MCF 10A (cell line): ENCODE results near the gene CACNG7. TPM values are rescaled to one million over a fixed set of nuclear protein-coding genes. Genes with fewer than 3 reads are reported as not detected.

Experiments
- Bru-seq: library from RNA; stranded (reverse); fragments of 400-500 nt; gene quantifications from one replicate; lab custom pipeline; 2021; lab: Mats Ljungman, UMichigan
- BruChase-seq, 2 experiments: library from RNA; stranded (reverse); fragments of 400-500 nt; gene quantifications; one replicate each; lab custom pipeline; 2021; lab: Mats Ljungman, UMichigan
- BruUV-seq: library from RNA; stranded (reverse); fragments of 400-500 nt; replicated peaks from 2 replicates; lab custom pipeline; 2021; lab: Mats Ljungman, UMichigan
- CTCF ChIA-PET: fragments of 300-600 bp; sonication (Branson Sonifier 250); formaldehyde crosslinking; extraction: SDS; loops from one replicate; lab custom pipeline; 2021; ENCODE audit warnings: antibody characterized with exemption, inconsistent platforms; lab: Yijun Ruan, JAX
- POLR2A ChIA-PET: fragments of 300-600, 350-650 bp; sonication (Branson Sonifier 250); formaldehyde crosslinking; extraction: SDS; loops from one replicate; lab custom pipeline; 2020; ENCODE audit warnings: antibody characterized with exemption, inconsistent platforms; lab: Yijun Ruan, JAX
- DNase-seq: peaks from one replicate; pipeline ENCODE4 v3.0.0-alpha.2; 2018; ENCODE audit not compliant: unreplicated experiment
- H3K27ac Mint-ChIP-seq: one replicate; pipeline ENCODE4 v1.8.0; 2022; ENCODE audit warnings: mild to moderate bottlenecking, low read depth, mixed read lengths; ENCODE audit not compliant: unreplicated experiment
- H3K27me3 Mint-ChIP-seq: one replicate; pipeline ENCODE4 v1.8.0; 2022; ENCODE audit warnings: mixed read lengths; ENCODE audit not compliant: insufficient read depth, unreplicated experiment
- H3K36me3 Mint-ChIP-seq: one replicate; pipeline ENCODE4 v1.8.0; 2022; ENCODE audit warnings: mild to moderate bottlenecking, moderate library complexity, mixed read lengths; ENCODE audit not compliant: insufficient read depth, unreplicated experiment
- H3K4me1 Mint-ChIP-seq: one replicate; pipeline ENCODE4 v1.8.0; 2022; ENCODE audit warnings: mixed read lengths; ENCODE audit not compliant: insufficient read depth, unreplicated experiment
- H3K4me3 Mint-ChIP-seq: one replicate; pipeline ENCODE4 v1.8.0; 2022; ENCODE audit warnings: mild to moderate bottlenecking, moderate library complexity, mixed read lengths; ENCODE audit not compliant: unreplicated experiment
- H3K9me3 Mint-ChIP-seq: one replicate; pipeline ENCODE4 v1.8.0; 2022; ENCODE audit warnings: mixed read lengths; ENCODE audit not compliant: unreplicated experiment
- intact Hi-C: fragments of 100-400 bp; cut with micrococcal nuclease; formaldehyde crosslinking; loops from 2 replicates; pipeline ENCODE4 v1.14.1; 2022
- long read RNA-seq: library from polyadenylated mRNA; stranded (forward); transcript quantifications from one replicate; pipeline ENCODE4 v2.0.0, GENCODE V29; 2022
- total RNA-seq: library from RNA; stranded (reverse); gene quantifications from 2 replicates; pipeline ENCODE4 v1.2.3, GENCODE V29; 2022
- TF ChIP-seq, protein P1 (sequence below): fragments of 200-600 bp; IDR thresholded peaks from one replicate; pipeline ENCODE4 v1.8.0; 2022; ENCODE audit warnings: antibody characterized with exemption, mild to moderate bottlenecking; ENCODE audit not compliant: unreplicated experiment

Gene CACNG7, protein sequence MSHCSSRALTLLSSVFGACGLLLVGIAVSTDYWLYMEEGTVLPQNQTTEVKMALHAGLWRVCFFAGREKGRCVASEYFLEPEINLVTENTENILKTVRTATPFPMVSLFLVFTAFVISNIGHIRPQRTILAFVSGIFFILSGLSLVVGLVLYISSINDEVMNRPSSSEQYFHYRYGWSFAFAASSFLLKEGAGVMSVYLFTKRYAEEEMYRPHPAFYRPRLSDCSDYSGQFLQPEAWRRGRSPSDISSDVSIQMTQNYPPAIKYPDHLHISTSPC
- total RNA-seq (not detected in 2 replicates), Bru-seq, nascent RNA (not detected), BruChase-seq, experiment 1, labeled RNA remaining after a 6-hour chase (not detected), BruChase-seq, experiment 2, labeled RNA remaining after a 2-hour chase (percentile 3 among the genes with signal in this experiment)
- long read RNA-seq, result 0 reads

- TF ChIP-seq, protein P1, sequence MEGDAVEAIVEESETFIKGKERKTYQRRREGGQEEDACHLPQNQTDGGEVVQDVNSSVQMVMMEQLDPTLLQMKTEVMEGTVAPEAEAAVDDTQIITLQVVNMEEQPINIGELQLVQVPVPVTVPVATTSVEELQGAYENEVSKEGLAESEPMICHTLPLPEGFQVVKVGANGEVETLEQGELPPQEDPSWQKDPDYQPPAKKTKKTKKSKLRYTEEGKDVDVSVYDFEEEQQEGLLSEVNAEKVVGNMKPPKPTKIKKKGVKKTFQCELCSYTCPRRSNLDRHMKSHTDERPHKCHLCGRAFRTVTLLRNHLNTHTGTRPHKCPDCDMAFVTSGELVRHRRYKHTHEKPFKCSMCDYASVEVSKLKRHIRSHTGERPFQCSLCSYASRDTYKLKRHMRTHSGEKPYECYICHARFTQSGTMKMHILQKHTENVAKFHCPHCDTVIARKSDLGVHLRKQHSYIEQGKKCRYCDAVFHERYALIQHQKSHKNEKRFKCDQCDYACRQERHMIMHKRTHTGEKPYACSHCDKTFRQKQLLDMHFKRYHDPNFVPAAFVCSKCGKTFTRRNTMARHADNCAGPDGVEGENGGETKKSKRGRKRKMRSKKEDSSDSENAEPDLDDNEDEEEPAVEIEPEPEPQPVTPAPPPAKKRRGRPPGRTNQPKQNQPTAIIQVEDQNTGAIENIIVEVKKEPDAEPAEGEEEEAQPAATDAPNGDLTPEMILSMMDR, result no peak
- BruUV-seq, result no TSS peak
- no peak for DNase-seq
- CTCF ChIA-PET, result no interaction called here
- Mint-ChIP-seq H3K36me3 (peaks cover 6% of the 10 kb centered on the region), H3K27ac (no peak within 1 kb of the TSS), H3K9me3 (peaks cover 7% of the 10 kb centered on the region), H3K4me3 (no peak within 1 kb of the TSS), H3K4me1 (peaks cover 7% of the 10 kb centered on the region), H3K27me3 (peaks cover 80% of the 10 kb centered on the region)
- intact Hi-C loops, result loop anchor here (5.0 kb wide), 1 partner anchor 67 kb away; no protein-coding TSS in a partner anchor
- POLR2A ChIA-PET, result no interaction called here
These were observed at the start of gene CACNG7 for GRCh38 chr19:53908935-53909415. Gene CACNG7, plus strand, starts transcription at chr19:53909278. Its CDS starts 3,554 bp downstream, at chr19:53912832.

DNA sequence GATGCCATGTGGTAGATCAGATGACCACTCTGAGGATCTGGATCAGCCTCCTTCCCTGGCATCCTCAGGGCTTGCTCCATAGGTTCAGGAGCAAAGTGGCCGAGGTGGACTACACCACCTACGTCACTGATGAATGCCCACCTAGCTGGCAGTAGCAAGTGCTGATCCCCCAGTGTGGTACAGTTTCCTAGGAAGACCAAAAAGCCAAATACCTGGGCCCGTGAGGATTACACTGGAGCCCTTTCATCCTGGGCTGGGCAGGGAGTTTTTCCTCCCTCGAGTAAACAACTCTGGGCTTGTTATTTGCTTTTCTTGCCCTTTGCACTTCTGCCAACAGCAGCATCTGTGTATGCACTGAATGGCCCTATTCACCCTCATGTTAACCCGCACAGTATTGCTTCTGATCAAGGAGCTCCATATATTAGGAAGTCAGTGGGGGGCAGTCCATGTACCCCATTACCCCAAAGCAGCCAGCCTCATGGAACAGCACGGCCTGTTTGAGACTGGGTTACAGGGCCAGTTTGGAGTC lies 44.7 kb upstream of the CACNG7 start:
- H3K4me1 Mint-ChIP-seq, result peaks cover 14% of the 10 kb centered on the region
- no TSS peak for BruUV-seq
- TF ChIP-seq, protein P1, result no peak
- peaks cover 7% of the 10 kb centered on the region for H3K36me3 Mint-ChIP-seq
- H3K9me3 Mint-ChIP-seq, result no peaks in the 10 kb centered on the region
- H3K4me3 Mint-ChIP-seq, result no peak overlapping the region
- intact Hi-C loops, result loop anchor here (10.0 kb wide), 1 partner anchor 240 kb away; the partner anchor contains the start of genes NDUFA3 and OSCAR
- no peaks in the 10 kb centered on the region for H3K27me3 Mint-ChIP-seq
- CTCF ChIA-PET, result interaction anchor here (1.6 kb wide), 1 partner anchor 11 kb away, joined by 3 read pairs; no protein-coding TSS in a partner anchor
- no peak for DNase-seq
- POLR2A ChIA-PET, result interaction anchor here (1.8 kb wide), 1 partner anchor 12 kb away, joined by 6 read pairs; no protein-coding TSS in a partner anchor
- H3K27ac Mint-ChIP-seq, result no peak overlapping the region

DNA sequence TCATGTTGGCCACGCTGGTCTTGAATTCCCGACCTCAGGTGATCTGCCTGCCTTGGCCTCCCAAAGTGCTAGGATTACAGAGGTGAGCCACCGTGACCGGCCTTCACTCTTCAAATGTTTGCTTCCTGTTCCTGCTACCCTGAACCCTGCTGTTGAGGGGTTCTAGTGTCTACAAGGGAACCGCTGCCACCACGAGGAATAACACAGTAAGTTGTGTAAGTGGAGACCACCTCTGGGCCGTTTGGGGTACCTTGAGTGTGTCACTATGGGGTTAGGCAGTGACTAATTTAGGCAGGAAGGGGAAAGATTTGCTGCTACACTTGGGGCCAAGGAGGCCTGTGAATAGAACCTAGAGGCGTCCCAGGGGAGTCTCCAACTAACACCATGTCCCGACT lies 43.6 kb upstream of the CACNG7 start:
- no peaks in the 10 kb centered on the region for H3K27me3 Mint-ChIP-seq
- peaks cover 7% of the 10 kb centered on the region for H3K36me3 Mint-ChIP-seq
- no peak overlapping the region for H3K4me3 Mint-ChIP-seq
- H3K4me1 Mint-ChIP-seq, result peaks cover 14% of the 10 kb centered on the region
- peak overlapping the region; percentile 100 for H3K27ac Mint-ChIP-seq
- TF ChIP-seq, protein P1, result no peak
- no peaks in the 10 kb centered on the region for H3K9me3 Mint-ChIP-seq
- CTCF ChIA-PET, result interaction anchor here (0.6 to 3.3 kb wide), 2 partner anchors 19 to 22 kb away, joined by 3 to 15 read pairs; no protein-coding TSS in a partner anchor
- intact Hi-C loops, result loop anchor here (5.0 to 10.0 kb wide), 2 partner anchors 239 to 337 kb away; partner anchors contain the start of genes NDUFA3, OSCAR and RPS9
- POLR2A ChIA-PET, result no interaction called here
- DNase-seq, result no peak
- BruUV-seq, result no TSS peak
